ENCODE measurements around the gene BRPF3.
A peak's percentile ranks its signal among the peaks of the same experiment; 100 is the strongest.

BRPF3 gene

GRCh38 chr6:36196113-36196879, at the start of gene BRPF3:
Gene BRPF3, plus strand, starts transcription at chr6:36196744. Its CDS starts 3,579 bp downstream, at chr6:36200323.
- peak; percentile 79 for DNase-seq

GRCh38 chr6:36147294-36147693, 49.2 kb upstream of the BRPF3 start:
- DNase-seq, result no peak

GRCh38 chr6:36149476-36149875, 47.1 kb upstream of the BRPF3 start:
- DNase-seq, result no peak

- no peak for DNase-seq
These were observed 46.3 kb upstream of the BRPF3 start for GRCh38 chr6:36150283-36150682.

GRCh38 chr6:36154286-36154685, 42.3 kb upstream of the BRPF3 start:
- DNase-seq, result no peak

GRCh38 chr6:36155662-36156061, 40.9 kb upstream of the BRPF3 start:
- DNase-seq, result no peak

- no peak for DNase-seq
These were observed 36.3 kb upstream of the BRPF3 start for GRCh38 chr6:36160147-36160760.

- no peak for DNase-seq
These were observed 27.2 kb upstream of the BRPF3 start for GRCh38 chr6:36169023-36170007.

GRCh38 chr6:36170704-36171103, 25.8 kb upstream of the BRPF3 start:
- DNase-seq, result no peak

GRCh38 chr6:36171573-36171972, 25.0 kb upstream of the BRPF3 start:
- DNase-seq, result no peak

- no peak for DNase-seq
These were observed 19.4 kb upstream of the BRPF3 start for GRCh38 chr6:36177166-36177565.

GRCh38 chr6:36178544-36178943, 18.0 kb upstream of the BRPF3 start:
- DNase-seq, result no peak

- no peak for DNase-seq
These were observed 16.4 kb upstream of the BRPF3 start for GRCh38 chr6:36180126-36180525.

GRCh38 chr6:36184311-36184710, 12.2 kb upstream of the BRPF3 start:
- no peak for DNase-seq

GRCh38 chr6:36186199-36186598, 10.3 kb upstream of the BRPF3 start:
- no peak for DNase-seq

GRCh38 chr6:36187446-36187845, 9.1 kb upstream of the BRPF3 start:
- DNase-seq, result no peak

GRCh38 chr6:36195471-36196112, 952 bp upstream of the BRPF3 start:
- peak; percentile 24 for DNase-seq

GRCh38 chr6:36196880-36197548, 470 bp downstream of the BRPF3 start:
- DNase-seq, result peak; percentile 88

GRCh38 chr6:36197739-36198221, 1.2 kb downstream of the BRPF3 start:
- no peak for DNase-seq

- DNase-seq, result no peak
These were observed 2.4 kb downstream of the BRPF3 start for GRCh38 chr6:36198986-36199385.

GRCh38 chr6:36200154-36200891, 3.8 kb downstream of the BRPF3 start:
- DNase-seq, result no peak

Data from NCI-H526 treated with DMSO at 0.1 percent for 48 hours (cell line).